OCI-LY7 (cell line): ENCODE measurements around the gene DIAPH2.

ENCODE experiments used
- EZH2phosphoT487 ChIP-seq: fragments of 200-600 bp; sonication (generic); IDR thresholded peaks from 2 replicates; pipeline ENCODE4 v1.6.1; 2018; ENCODE audit warnings: low read depth, borderline replicate concordance, mild to moderate bottlenecking, mixed run types, antibody characterized with exemption, low read length, moderate library complexity, mixed read lengths
- TF ChIP-seq, protein P1 (sequence below): fragments of 200-600 bp; sonication (generic); conservative IDR thresholded peaks from 2 replicates; pipeline ENCODE4 v1.5.1; 2014; ENCODE audit warnings: mild to moderate bottlenecking, antibody characterized with exemption, low read length, moderate library complexity, mixed read lengths

- TF ChIP-seq, protein P1, sequence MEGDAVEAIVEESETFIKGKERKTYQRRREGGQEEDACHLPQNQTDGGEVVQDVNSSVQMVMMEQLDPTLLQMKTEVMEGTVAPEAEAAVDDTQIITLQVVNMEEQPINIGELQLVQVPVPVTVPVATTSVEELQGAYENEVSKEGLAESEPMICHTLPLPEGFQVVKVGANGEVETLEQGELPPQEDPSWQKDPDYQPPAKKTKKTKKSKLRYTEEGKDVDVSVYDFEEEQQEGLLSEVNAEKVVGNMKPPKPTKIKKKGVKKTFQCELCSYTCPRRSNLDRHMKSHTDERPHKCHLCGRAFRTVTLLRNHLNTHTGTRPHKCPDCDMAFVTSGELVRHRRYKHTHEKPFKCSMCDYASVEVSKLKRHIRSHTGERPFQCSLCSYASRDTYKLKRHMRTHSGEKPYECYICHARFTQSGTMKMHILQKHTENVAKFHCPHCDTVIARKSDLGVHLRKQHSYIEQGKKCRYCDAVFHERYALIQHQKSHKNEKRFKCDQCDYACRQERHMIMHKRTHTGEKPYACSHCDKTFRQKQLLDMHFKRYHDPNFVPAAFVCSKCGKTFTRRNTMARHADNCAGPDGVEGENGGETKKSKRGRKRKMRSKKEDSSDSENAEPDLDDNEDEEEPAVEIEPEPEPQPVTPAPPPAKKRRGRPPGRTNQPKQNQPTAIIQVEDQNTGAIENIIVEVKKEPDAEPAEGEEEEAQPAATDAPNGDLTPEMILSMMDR: no peak
- no peak for TF ChIP-seq EZH2phosphoT487
Observed at GRCh38 chrX:97482666-97483300, 798.1 kb downstream of the DIAPH2 start.
